Coronary artery (tissue), 2 donors: Measurements from ENCODE around the gene EML6.

Experiments used
- DNase-seq: peaks from one replicate; pipeline ENCODE4 v3.0.0-alpha.2; 2017; ENCODE audit warnings: low spot score
- H3K27ac ChIP-seq, 2 donors: fragments of 200-600 bp; sonication (generic); one replicate each; pipeline ENCODE4 v1.5.1; 2016 to 2019
- H3K4me3 ChIP-seq: fragments of 200-600 bp; sonication (generic); 2 replicates; pipeline ENCODE4 v1.5.1; 2016; ENCODE audit warnings: mild to moderate bottlenecking, moderate library complexity
- CTCF ChIP-seq: fragments of 200-600 bp; sonication (generic); IDR thresholded peaks from one replicate; pipeline ENCODE4 v1.5.1; 2019; ENCODE audit warnings: antibody characterized with exemption

EML6 gene

DNA sequence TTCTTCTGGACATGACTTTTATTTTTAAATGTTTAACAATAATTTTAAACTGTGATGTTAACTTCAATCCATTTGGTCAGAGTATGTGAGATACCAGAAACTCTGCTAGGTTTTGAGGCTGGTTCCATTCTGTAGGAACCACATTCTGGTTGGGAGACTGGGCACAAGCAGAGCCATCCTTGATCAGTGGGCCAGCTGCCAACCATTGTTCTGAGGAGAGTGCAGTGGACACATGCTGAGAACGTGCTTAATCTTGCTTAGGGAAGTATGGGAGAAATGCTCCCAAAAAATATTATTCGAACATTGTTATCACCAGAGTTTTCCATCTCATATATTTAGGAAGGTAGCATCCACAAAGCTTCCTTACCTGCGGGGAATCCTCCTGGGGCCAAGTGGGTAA, 171.0 kb downstream of the EML6 start:
- DNase-seq: no peak
- no peak overlapping the region for H3K27ac ChIP-seq

GRCh38 chr2:54895730-54896129, 172.3 kb downstream of the EML6 start:
- DNase-seq: no peak
- Histone ChIP-seq H3K4me3 (no peak overlapping the region), H3K27ac (no peak overlapping the region)
- no peak for TF ChIP-seq CTCF

More for the DNA sequence above, 171.0 kb downstream of the EML6 start:
- no peak for TF ChIP-seq CTCF
- H3K4me3 ChIP-seq: no peak overlapping the region

DNA sequence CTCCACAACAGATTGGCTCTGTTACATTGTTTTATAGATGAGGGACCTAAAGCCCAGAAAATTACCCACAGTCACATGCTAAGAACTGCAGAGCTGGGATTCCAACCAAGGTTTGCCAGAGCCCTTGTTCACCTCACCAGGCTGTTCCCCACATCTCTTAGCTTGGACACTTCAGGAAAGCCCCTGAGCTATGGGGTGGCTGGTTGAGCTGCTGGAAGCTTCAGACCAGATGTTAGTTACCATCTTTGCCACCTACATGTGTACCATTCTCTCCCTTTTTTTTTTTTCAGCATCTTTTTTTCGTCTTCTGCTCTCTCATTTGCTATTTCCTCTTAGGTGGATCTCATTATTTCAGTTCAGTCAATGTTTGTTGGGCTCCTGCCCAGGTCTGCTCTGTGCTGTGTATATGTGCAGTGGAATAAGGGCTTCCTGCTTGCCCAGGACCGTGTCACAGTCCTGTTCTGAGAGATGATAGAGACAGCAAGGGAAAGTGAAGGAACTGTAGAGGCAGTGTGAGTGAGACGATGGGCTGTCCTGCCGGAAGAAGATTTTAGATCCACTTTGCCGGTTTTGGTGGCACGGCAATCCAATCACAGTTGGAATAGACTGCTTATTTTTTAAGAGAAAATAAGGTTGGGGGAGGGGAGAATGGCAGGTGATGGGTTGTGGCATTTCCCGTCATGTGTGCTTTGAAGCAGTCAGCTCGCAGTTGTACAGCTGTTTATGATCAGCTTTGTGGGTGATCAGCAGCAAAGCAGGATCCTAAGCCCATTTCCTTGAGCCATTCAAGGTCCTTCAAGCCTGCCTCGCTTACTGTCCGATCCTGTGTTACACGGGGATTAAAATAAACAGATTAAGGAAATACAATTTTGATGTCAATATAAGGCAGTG, 174.2 kb downstream of the EML6 start:
- no peak overlapping the region for H3K4me3 ChIP-seq
- TF ChIP-seq CTCF: no peak
- DNase-seq: no peak
- no peak overlapping the region for H3K27ac ChIP-seq

DNA sequence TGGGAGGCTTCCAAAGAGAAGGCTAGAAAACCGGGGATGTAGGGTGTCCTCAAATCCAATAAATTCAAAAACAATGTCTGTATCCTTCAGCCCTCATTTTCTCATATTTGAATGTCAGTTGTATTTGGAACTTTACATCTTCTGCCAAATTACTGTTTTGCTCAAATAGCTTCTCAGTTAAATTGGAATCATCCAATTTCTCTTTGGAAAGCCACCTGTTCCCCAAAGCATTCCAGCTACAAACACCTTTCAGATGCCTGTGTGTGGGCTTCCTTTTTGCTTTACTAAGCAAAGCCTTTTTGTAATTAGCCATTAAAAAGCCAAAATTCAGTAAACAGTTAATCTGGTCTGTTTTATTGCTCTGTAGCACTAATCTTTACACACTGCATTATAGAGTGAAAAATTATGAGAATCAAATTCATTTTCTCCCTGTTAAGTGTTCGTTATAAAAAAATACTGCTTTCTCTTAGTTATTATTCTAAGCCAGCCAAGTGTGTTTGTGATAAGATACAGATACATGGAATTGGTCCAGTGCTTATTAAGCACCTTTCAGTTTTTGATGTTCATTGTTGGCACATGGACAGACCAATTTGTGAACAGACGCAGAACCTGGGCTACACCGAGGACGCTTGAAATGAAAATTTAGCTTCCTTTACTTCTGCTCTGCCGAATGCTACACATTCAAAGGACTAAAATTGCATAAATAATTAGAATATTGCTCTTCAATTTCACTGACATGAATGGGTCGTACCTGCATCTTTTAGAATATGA, 175.2 kb downstream of the EML6 start:
- H3K4me3 ChIP-seq: no peak overlapping the region
- no peak overlapping the region for H3K27ac ChIP-seq
- TF ChIP-seq CTCF: no peak
- no peak for DNase-seq

DNA sequence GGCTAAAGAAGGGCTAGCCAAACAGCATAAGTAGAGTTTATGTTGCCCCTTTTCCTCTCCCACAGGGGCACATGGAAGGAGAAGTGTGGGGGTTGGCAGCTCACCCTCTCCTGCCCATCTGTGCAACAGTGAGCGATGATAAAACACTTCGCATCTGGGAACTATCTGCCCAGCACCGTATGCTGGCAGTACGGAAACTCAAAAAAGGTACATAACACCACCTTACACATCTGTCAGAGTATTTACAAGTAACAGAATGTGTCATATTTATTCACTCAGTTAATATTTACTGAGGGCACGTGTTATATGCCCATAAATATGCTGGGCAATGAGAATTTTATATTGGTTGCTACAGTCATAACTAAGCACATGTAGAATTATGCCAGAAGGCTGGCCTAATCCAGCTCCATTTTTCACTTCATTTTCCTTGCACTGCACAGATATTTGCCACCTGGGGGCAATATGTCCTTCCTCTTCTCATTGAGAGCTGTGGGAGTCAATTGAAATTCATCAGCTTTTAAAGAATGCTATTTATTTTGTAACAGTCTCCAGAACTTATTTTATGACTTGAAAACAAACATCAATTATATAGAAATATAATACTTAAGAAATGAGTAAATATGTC, 176.2 kb downstream of the EML6 start:
- Histone ChIP-seq H3K4me3 (no peak overlapping the region), H3K27ac (no peak overlapping the region)
- TF ChIP-seq CTCF: no peak
- DNase-seq: no peak

DNA sequence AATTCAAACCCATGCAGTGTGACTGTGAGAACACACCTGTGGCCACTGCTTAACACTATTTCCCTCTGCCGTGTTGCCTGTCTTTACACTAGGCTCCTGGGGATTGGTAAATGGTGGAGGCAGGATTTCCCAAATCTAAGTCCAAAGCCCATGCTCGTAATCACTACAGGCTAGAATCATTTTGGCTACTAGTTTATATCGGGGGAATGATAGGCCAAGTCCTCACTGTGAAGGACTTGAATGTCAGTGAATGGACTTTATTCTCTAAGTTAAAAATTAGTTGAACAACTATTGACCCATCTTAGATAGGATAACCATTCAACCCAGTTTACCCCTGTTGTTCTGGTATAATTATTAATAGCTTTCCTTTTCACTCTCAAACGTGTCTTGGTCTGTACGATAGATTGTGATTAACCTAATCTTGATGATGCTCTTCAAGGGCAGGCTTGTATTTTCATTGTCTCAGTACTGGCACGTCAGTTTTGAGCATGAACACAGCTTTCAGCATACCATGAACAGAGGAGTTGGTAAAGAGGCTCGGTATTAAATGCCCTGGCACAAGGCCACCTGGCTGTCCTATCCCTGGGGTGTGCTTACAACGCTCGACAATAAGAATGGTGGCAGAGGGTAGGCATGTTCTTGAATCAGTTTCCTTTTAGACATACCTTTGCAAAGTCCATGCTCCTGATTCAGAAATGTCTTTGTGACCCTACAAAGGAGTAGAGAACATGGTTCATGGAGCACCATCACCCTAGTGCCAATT, 177.9 kb downstream of the EML6 start:
- Histone ChIP-seq H3K27ac (no peak overlapping the region), H3K4me3 (no peak overlapping the region)
- no peak for DNase-seq
- no peak for TF ChIP-seq CTCF
